Measurements from ENCODE around the gene KRT78.

KRT78 gene

GRCh38 chr12:52788192-52788875 lies 60.5 kb downstream of the KRT78 start:
- Histone ChIP-seq H3K9me3 (ENCODE audit: control insufficient read depth, insufficient read depth, low read length) (no peaks in the 10 kb centered on the region), H3K79me2 (ENCODE audit: control insufficient read depth, low read length) (no peaks in the 10 kb centered on the region), H3F3A (ENCODE audit: control insufficient read depth, insufficient read depth) (no peaks in the 10 kb centered on the region), H3K4me1 (ENCODE audit: control insufficient read depth, low read length) (no peaks in the 10 kb centered on the region), H3K4me2 (ENCODE audit: low read length) (no peak overlapping the region), H3K9me2 (replicated peaks; ENCODE audit: control insufficient read depth, low read length) (no peaks in the 10 kb centered on the region), H3K36me3 (ENCODE audit: control insufficient read depth, low read length) (no peaks in the 10 kb centered on the region), H3K4me3 (ENCODE audit: low read length) (no peak overlapping the region), H4K20me1 (ENCODE audit: control insufficient read depth, insufficient read depth, low read depth, low read length) (no peaks in the 10 kb centered on the region), H3K27me3 (ENCODE audit: control insufficient read depth, low read length) (peaks cover 6% of the 10 kb centered on the region; the same call in 1 of the 2 replicates), H3K27ac (ENCODE audit: low read depth, low read length) (no peak overlapping the region)
- no peak for TF ChIP-seq CTCF (IDR thresholded peaks at IDR 0.05; ENCODE audit: low read depth, low read length, poor library complexity, severe bottlenecking)
- no peak for TF ChIP-seq EZH2phosphoT487 (IDR thresholded peaks at IDR 0.05; ENCODE audit: borderline replicate concordance, low read length)
